GM19455 (cell line): ENCODE data around the gene RASSF10.

Experiments used
- ATAC-seq: cut with Tn5 transposase; IDR thresholded peaks from one replicate; pipeline ENCODE4 v1.9.1; 2021; ENCODE audit not compliant: unreplicated experiment

Gene RASSF10

DNA sequence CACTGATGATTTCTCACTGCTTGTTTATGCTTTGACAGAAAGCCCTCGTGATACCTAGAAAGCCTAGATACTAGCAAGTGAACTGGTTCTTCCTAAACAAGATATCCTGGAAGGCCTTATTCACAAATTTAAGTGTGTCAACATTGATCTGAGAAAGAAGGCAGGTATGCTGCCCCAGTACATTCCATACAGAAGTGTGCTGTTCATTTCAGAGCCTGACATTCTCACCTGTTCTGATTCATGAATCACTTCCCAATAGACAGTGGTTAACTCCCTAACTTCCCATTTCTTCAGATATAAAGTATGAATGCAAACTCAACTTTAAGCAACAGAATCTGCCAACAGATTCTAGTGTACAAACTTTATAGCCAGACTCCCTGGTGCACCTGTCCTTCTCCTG, 15.5 kb upstream of the RASSF10 start:
- no peak for ATAC-seq

DNA sequence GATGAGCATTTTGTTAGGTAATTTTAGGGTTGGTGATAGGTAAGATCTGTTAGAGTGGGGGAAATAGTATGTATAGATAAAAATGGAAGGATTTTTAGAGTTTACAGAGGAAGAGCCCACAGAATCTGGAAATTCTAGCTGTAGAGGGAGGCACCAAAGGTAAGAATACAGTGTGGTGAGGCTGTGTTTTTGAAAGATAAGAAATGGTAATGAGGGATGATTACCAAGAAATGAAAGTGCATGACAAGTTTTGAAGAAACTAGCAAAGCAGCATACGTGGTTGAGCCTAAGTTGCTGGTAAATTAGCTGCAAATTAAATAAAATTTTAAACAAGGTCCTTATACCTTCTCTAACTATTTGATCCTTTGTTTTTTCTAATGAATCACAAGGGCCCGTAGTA, 14.6 kb upstream of the RASSF10 start:
- no peak for ATAC-seq

DNA sequence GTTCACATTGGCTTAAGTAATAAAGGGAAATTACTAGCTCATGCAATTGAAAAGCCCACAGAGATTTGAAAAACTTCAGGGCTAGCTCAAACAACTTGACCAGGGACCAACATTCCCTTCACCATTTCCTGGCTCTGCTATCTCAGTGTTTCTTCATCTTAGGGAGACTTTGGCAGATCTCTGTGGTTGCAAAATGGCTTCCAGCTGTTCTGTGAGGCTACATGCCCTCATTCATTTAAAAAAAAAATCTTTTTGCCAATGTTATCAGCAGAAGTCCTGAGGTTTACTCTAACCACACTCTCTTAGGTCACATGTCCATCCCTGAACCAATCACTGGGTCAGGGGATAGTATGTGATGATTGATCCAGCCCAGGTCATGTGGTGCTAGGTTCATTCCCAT, 13.9 kb upstream of the RASSF10 start:
- no peak for ATAC-seq

DNA sequence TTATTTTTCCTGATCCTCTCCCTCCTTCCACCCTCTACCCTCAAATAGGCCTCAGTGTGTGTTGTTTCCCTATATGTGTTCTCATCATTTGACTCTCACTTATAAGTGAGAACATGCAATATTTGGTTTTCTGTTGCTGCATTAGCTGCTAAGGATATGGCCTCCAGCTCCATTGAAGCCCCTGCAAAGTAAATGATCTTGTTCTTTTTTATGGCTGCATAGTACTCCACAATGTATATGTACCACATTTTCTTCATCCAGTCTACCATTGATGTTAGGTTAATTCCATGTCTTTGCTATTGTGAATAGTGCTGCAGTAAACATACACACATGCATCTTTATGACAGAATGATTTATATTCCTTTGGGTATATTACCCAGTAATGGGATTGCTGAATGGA, 13.3 kb upstream of the RASSF10 start:
- ATAC-seq = no peak

DNA sequence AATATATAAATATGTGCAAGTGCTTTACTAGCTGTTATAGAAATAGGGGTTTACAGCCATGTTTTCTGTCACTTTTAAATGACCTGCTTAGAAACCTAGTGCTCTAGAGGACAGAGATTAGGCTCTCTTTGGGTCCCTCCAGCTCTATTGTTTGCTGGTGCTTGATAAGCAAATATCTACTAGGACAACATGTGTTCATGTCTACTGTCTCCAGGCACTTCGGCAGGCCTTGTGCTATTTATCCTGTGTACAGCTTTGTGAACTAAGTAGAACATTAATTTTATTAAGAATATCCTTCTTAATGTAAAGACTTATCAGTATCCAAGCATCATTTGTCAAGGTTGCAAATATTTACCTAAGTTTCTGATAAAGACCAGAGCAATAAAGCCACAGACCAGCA, 11.9 kb upstream of the RASSF10 start:
- ATAC-seq = no peak

DNA sequence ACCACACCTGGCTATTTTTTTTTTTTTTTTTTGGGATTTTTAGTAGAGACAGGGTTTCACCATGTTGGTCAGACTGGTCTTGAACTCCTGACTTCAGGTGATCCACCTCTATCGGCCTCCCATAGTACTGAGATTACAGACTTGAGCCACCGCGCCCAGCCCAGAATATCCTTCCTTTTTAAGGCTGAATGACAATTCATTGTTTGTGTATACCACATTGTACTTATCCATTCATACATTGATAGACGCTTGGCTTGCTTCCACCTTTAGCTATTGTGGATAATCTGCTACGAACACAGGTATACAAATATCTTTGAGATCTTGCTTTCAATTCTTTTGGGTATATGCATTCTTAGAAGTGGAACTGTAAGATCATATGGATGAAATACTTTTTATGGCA, 10.8 kb upstream of the RASSF10 start:
- ATAC-seq = no peak

DNA sequence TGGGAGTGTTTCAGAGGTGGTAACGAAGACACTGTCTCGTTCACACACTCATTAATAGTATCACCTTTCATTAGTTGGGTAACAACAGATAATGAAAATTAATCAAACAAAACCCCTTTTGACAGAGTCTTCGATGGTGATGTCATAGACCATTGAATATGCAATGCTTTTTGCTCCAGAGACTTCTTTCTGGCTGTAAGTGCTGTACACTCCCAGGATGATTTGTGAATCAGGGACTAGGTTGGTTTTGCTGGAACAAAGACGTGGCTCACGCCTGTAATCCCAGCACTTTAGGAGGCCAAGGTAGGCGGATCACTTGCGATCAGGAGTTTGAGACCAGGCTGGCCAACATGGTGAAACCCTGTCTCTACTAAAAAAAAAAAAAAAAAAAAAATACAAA, 9.5 kb upstream of the RASSF10 start:
- no peak for ATAC-seq

DNA sequence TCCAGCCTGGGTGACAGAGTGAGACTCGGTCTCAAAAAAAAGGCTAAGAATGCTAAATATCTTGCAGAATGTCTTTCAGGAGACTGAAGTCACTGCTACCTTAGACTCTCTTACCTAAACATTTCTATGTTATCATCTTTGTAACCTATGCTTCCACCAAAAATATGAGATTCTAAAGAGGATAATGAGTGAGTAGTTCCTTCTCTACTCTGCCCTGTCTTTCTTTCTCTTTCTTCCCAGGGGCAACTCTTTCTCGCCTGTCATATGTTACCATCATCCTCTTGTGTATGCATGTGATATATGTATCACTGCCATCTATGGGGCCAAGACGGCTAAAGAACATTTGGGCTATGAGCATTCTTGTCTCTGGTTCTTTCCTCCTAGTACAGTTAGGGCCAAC, 9.0 kb upstream of the RASSF10 start:
- no peak for ATAC-seq

DNA sequence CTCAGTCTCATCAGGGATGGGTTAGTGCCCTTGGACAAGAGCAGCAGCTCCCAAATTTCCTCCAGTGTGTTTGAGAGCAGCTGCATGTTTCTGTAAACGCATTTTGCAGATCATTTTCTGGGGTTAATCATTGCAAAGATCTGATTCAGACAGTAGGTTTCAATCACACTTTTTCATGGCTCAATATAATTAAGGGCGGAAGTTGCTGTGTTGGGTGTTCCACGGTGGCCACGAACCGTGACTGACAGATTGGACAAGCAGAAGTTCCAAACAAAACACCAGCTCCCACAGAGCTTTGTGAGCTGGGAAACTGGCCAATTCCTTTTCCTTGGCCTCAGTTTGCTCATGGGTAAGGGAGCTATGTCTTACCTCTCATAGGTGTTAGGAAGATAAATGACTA, 8.4 kb upstream of the RASSF10 start:
- no peak for ATAC-seq

DNA sequence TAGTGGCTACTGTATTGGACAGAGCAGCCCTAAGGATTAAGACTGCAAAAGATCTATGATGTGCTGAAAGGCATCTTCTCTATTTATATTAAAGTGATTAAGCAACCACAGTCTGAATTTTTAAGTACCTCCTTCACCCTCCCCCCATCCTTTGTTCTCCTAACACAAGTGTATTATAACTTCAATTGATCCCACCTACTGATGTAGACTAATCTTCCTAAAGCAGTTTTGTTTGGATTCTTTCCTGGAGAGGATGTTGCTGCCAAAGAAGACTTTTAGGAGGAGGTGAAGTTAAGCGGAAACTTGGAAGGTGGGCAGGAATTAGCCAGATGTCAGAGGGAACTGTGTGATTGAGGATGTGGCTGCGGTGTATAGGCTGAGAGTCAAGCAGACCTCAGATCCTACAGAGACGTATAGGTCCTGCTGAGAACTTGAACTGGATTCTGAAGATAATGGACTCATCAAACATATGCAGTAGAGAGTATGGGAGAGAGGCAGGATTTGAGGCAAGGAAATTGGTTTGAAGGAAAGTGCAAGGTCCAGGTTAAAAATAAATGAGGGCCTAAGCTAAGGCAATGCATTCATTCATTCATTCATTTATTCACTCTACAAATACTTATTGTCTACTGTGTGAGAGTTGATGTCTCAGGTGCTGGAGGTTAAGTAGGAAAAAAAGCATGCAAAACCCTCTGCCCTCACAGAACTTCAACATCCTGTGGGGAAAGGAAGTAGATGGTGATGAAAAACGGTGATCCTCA, 5.2 kb upstream of the RASSF10 start:
- ATAC-seq = no peak

DNA sequence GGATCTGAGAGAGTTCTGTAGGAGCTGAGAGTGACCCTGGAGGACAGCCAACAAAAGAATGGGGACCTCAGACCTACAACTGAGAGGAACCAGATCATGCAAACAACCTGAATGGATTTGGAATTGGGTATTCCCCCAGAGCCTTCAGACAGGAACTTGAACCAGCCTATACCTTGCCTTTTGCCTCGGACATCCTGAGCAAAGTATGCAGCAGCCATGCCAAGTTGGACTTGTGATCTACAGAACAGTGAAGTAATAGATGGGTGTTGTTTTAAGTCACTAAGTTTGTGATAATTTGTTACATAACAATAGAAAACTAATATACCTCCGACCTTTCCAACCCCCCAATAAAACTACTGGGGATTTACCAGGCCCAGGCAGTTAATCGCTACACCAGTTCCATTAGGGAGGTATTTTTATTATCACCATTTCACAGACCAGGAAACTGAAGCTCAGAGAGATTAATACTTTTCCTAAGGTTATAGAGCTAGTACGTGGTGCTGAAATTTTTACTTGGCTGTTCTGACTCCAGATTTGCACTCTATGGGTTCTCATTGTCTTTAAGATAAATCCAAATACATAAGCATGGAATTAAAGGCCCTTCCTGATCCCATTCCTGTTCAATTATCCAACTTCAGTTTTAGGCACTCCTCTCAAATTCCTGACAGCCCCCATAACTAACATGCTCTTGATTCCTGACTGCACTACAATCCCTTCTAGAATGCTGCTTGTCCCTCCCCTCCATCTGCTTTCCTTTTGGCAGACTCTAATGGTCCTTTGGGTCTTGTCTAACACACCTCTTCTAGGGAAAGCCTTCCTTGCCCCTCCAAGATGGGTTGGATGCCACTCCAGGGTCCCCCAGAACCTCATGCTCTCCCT, 1.7 kb upstream of the RASSF10 start:
- no peak for ATAC-seq

DNA sequence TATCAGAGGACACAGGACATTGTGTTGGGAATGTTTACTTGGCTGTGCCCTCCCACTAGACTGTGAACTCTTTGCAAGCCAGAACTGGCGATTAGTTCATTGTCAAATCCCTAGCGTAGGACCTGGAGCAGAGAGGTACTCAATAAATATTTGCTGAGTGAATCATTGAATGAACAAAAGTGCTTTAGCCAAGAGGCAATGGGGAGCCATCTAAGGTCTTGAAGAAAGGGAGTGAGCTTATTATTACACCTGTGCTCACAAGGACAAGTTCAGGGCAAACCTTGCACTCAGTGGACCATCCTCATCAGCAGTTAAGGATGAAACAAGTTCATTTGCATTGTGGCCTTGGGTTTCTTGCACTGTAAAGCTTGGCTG, 1.1 kb upstream of the RASSF10 start:
- no peak for ATAC-seq

DNA sequence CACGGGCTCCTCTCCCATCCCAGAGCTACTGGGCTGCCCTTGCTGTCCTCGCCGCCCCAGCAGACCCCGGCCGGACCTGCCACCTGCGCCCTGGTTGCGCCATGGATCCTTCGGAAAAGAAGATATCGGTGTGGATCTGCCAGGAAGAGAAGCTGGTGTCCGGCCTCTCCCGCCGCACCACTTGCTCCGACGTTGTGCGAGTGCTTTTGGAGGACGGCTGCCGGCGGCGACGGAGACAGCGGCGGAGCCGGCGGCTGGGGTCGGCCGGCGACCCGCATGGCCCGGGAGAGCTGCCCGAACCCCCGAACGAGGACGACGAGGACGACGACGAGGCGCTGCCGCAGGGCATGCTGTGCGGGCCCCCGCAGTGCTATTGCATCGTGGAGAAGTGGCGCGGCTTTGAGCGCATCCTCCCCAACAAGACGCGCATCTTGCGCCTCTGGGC, 382 bp downstream of the RASSF10 start:
- ATAC-seq = no peak

DNA sequence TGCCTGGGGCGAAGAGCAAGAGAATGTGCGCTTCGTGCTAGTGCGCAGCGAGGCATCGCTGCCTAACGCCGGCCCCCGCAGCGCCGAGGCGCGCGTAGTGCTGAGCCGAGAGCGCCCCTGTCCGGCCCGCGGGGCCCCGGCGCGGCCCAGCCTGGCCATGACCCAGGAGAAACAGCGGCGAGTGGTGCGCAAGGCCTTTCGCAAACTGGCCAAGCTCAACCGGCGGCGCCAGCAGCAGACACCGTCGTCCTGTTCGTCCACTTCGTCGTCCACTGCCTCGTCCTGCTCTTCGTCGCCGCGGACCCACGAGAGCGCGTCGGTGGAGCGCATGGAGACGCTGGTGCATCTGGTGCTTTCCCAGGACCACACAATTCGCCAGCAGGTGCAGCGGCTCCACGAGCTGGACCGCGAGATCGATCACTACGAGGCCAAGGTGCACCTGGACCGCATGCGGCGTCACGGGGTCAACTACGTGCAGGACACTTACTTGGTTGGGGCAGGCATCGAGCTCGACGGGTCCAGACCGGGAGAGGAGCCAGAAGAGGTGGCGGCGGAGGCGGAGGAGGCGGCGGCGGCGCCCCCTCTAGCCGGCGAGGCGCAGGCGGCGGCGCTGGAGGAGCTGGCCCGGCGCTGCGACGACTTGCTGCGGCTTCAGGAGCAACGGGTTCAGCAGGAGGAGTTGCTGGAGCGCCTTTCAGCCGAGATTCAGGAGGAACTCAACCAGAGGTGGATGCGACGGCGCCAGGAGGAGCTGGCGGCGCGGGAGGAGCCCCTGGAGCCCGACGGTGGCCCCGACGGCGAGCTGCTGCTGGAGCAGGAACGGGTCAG, 1.0 kb downstream of the RASSF10 start:
- no peak for ATAC-seq

DNA sequence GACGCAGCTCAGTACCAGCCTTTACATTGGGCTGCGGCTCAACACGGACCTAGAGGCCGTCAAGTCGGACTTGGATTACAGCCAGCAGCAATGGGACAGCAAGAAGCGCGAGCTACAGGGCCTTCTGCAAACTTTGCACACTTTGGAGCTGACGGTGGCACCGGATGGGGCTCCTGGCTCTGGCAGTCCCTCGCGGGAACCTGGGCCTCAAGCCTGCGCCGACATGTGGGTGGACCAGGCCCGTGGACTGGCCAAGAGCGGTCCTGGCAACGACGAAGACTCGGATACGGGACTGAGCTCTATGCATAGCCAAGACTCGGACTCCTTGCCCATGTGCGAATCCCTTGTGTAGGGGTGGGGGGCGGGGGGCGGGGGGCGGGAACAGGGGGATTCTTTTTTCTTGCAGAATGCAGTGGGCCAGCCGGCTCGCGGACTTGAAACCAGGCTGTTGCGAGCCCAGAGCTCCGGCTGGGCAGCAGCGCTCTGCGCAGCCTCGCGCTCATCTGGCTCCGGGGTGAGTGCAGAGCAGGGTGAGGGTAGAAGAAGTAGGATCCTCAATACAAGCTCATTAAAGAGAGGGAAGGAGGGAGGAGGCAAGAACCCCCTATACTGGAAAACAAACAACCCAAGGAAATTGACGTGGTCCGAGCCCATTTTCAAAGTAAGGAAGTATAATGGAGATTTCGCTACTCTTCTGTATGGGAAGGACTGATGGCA, 1.8 kb downstream of the RASSF10 start:
- no peak for ATAC-seq

DNA sequence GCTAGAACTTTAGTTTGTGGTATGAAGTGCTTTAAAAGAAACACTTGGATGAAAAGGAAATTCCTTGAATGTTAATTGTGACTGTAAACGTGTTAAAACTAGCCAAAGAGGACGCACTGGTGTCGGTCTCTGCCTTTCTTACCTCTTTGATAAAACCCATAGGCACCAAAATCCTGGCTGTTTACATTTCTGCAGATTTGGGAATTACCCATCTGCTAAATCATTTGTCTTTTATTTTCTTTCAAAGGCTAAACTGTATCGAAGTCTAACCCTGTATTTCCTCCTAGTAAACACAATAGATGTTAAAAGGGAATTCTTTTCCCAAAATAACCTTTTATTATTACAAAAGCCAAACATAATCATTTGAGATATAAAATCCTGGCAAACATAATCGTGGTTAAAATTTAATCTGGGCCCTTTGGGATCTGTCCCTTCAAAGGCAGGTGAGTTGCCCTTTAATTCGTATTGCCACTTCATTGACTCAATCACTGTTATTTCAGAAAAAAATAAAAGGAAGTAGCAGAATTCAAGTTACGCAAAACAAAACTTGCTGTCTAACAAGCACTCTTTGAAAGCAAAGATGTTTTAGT, 2.4 kb downstream of the RASSF10 start:
- ATAC-seq = no peak

DNA sequence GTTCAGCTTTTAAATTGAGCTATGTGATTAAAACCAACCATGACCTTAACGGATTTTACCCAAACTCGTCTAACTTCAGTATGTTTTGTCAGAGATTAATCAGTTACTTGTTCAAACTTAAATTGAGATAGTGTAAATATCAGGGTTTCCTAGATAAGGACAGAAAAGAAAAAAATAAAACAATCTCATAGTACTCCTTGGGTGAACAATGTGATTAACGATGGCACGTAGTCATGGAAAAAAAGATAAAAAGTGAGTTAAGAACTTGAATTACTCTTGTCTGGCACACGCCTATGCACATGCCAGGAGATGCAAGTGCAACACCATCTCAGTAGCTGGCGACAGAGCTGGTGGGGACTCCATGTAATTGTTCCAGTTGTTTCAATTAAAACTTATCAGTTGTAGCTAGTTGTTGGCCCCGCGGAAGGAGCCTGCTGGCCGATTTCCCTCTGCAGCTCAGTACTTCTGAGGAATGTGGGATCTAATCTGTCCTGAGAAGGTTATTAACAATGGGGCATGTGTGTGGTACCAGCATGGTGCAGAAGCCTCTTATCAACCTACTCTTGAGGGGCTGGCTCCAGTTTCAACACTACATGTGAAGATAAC, 3.0 kb downstream of the RASSF10 start:
- no peak for ATAC-seq

DNA sequence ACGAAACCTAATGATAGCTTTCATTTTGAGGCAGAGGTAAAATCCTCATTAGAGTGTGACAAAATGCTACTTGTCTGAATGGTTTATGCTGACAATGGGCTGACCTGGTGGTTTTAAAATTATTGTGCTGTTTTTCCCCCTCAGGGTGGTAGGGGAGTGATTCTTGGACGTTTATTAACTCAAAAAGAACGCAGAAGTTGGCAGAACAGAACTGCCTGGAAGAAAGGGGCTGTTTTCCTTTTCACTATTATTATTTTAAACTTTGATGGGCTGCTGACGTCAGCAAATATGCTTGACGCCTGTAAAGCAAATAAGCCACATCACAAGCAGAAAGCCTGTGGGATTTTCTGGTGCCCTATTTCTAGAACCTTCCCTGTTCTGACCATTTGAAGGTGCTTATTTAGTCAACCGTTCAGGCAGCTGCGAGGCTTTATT, 4.0 kb downstream of the RASSF10 start:
- ATAC-seq = no peak

DNA sequence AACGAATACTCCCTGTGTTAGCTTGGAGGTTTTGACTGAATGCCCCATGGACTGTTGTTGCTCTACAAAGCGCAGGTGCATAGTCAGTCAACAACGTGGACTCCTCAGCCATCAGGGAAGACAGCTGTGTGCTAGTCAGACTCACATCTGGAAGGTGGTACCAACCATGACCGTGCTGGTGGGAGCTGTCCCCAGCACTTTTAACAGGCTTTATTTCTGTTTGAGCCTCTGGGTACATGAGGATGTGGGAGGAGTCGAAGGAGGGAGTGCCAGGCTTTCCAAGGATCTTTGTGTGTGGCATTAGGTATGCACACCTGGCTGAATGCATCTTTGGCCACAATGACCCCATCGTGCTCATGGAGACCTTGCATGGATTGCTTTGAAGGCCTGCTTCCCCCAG, 6.6 kb downstream of the RASSF10 start:
- ATAC-seq = no peak

DNA sequence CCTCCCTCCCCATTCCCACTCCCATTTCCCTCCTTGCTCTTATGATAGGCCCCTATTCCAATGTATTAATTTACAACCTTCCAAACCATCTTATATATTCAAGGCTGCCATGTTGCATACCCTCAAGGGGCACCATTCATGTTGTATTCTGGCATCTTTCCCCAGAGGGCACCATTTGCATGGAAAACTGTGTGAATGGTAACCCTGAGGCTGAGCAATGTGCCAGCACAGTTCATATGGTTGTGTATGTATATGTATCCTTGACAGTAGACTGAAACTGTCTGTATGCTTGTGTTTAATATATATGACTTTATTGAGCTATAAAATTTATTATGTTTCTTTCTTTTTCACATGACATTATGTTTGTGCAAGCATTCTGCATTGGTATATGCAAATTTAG, 7.3 kb downstream of the RASSF10 start:
- ATAC-seq = no peak
